Stomach (tissue), 9 donors: ENCODE results near the gene TMOD2. TPM values are rescaled to one million over a fixed set of nuclear protein-coding genes. Genes with fewer than 3 reads are reported as not detected.

Source experiments
- DNase-seq, 2 donors: peaks; one replicate each; pipeline versions ENCODE4 v3.0.0 to v3.0.0-alpha.2; 2013 to 2019
- H3K27ac ChIP-seq, 5 donors: fragments of 200-600 bp in 4 of 5; sonication (generic) in 4 of 5; one replicate each; pipeline ENCODE4 v1.5.1; 2013 to 2019; ENCODE audit warnings: mild to moderate bottlenecking in 1 of 5, moderate library complexity in 1 of 5
- H3K27me3 ChIP-seq, 3 donors: fragments of 200-600 bp; sonication (generic); one replicate each; pipeline ENCODE4 v1.5.1; 2017 to 2019; ENCODE audit warnings: mixed run types in 1 of 3
- H3K36me3 ChIP-seq, 4 donors: fragments of 200-600 bp; sonication (generic); 1 replicate in 3 of 4; 2 replicates in 1 of 4; pipeline ENCODE4 v1.5.1; 2016 to 2019
- H3K4me1 ChIP-seq, 4 donors: fragments of 200-600 bp; sonication (generic); one replicate each; pipeline ENCODE4 v1.5.1; 2016 to 2019
- H3K4me3 ChIP-seq, 4 donors: fragments of 200-600 bp; sonication (generic) in 3 of 4; one replicate each; pipeline ENCODE4 v1.5.1; 2016 to 2019; ENCODE audit warnings: mild to moderate bottlenecking in 1 of 4
- H3K9me3 ChIP-seq, 4 donors: fragments of 200-600 bp; sonication (generic); one replicate each; pipeline ENCODE4 v1.5.1; 2016 to 2019
- CTCF ChIP-seq, 7 experiments: fragments of 450-650 bp in 4 of 7; fragments of 200-600 bp in 3 of 7; sonication (generic) in 3 of 7; IDR thresholded peaks; one replicate each; pipeline ENCODE4 v1.5.1; 2016 to 2019; ENCODE audit warnings: antibody characterized with exemption in 7 of 7, control low read depth in 2 of 7, mild to moderate bottlenecking in 1 of 7
- EP300 ChIP-seq: sonication (generic); formaldehyde crosslinking; IDR thresholded peaks from one replicate; pipeline ENCODE4 v1.6.1; 2017; ENCODE audit warnings: antibody characterized with exemption
- POLR2A ChIP-seq, 4 donors: fragments of 450-650 bp; IDR thresholded peaks; one replicate each; pipeline ENCODE4 v1.6.1; 2016; ENCODE audit warnings: antibody characterized with exemption in 4 of 4, control low read depth in 2 of 4, mild to moderate bottlenecking in 1 of 4, moderate library complexity in 1 of 4
- POLR2AphosphoS5 ChIP-seq, 3 donors: sonication (generic); formaldehyde crosslinking; IDR thresholded peaks; one replicate each; pipeline ENCODE4 v1.6.1; 2016; ENCODE audit warnings: antibody characterized with exemption in 3 of 3
- WGBS, 5 donors: extraction: QIAGEN DNeasy Blood & Tissue Kit in 3 of 5; methylation state at CpG; one replicate each; pipeline versions ENCODE4 v1.1.5 to v1.1.7; 2013 to 2018; 5-methylcytosine and 5-hydroxymethylcytosine counted together
- intact Hi-C: fragments of 100-400 bp; cut with DNase I; formaldehyde crosslinking; loops from one replicate; pipeline ENCODE4 v1.15.1; 2023; ENCODE audit warnings: low total_unique reads
- polyA plus RNA-seq, 3 donors: library from polyadenylated mRNA; stranded (reverse); fragments of 200-250 nt; gene quantifications; one replicate each; pipeline ENCODE4 v1.2.3, GENCODE V29; 2013
- total RNA-seq, 5 donors: library from RNA; depleted of rRNA; stranded (reverse); fragments of >200 nt; gene quantifications; one replicate each; pipeline versions ENCODE4 v1.1.0 to v1.2.3, GENCODE V29; 2014 to 2016
- donor health status: healthy with polysubstance abuse.
- donor health status: Bipolar disorder and iron deficiency.
- donor health status: healthy.

TMOD2 gene
- total and polyA plus RNA-seq, 8 donors: 0.87 to 19.3 (median 3.1) TPM

- Histone ChIP-seq H3K27ac (no peak overlapping the region), H3K9me3 (no peaks in the 10 kb centered on the region), H3K4me3 (no peak overlapping the region), H3K36me3 (no peaks in the 10 kb centered on the region), H3K27me3 (no peaks in the 10 kb centered on the region), H3K4me1 (peaks cover 0 to 20% (median 11%) of the 10 kb centered on the region in 4 donors)
- no peak for DNase-seq
- intact Hi-C loops: no loop called here
- WGBS, 5 donors: 47 to 77% (median 59%) methylated on average over 3 of the region's 3 CpGs
- TF ChIP-seq POLR2A (IDR thresholded peaks at IDR 0.05) (no peak), CTCF (IDR thresholded peaks at IDR 0.05) (no peak), EP300 (no peak), POLR2AphosphoS5 (IDR thresholded peaks at IDR 0.05) (no peak)
These were observed 9.4 kb downstream of the TMOD2 start for GRCh38 chr15:51760805-51761204.

- H3K27me3 ChIP-seq: no peaks in the 10 kb centered on the region
- H3K4me1 ChIP-seq: peaks cover 0 to 6% (median 0%) of the 10 kb centered on the region in 4 donors
- no peak overlapping the region for H3K4me3 ChIP-seq
- no peak for DNase-seq
- H3K9me3 ChIP-seq: no peaks in the 10 kb centered on the region
- TF ChIP-seq CTCF (IDR thresholded peaks at IDR 0.05) (no peak), EP300 (no peak), POLR2AphosphoS5 (IDR thresholded peaks at IDR 0.05) (no peak), POLR2A (IDR thresholded peaks at IDR 0.05) (no peak)
- peaks cover 0 to 20% (median 17%) of the 10 kb centered on the region in 4 donors for H3K36me3 ChIP-seq
- H3K27ac ChIP-seq: no peak overlapping the region
- WGBS, 5 donors: 86 to 96% (median 91%) methylated on average over 7 of the region's 7 CpGs
- intact Hi-C loops: no loop called here
These were observed 14.4 kb downstream of the TMOD2 start for GRCh38 chr15:51765751-51766150.

- peaks cover 0 to 6% (median 0%) of the 10 kb centered on the region in 4 donors for H3K4me1 ChIP-seq
- no peaks in the 10 kb centered on the region for H3K9me3 ChIP-seq
- DNase-seq: no peak
- WGBS, 5 donors: 71 to 95% (median 88%) methylated on average over 1 of the region's 1 CpG
- no peak for TF ChIP-seq CTCF (IDR thresholded peaks at IDR 0.05)
- intact Hi-C loops: no loop called here
- no peaks in the 10 kb centered on the region for H3K27me3 ChIP-seq
- no peak overlapping the region for H3K4me3 ChIP-seq
- peaks cover 0 to 24% (median 17%) of the 10 kb centered on the region in 4 donors for H3K36me3 ChIP-seq
- no peak overlapping the region for H3K27ac ChIP-seq
These were observed 14.9 kb downstream of the TMOD2 start for GRCh38 chr15:51766341-51766740.

- Histone ChIP-seq H3K27ac (no peak overlapping the region), H3K27me3 (no peaks in the 10 kb centered on the region), H3K4me1 (peaks cover 0 to 6% (median 0%) of the 10 kb centered on the region in 4 donors), H3K36me3 (peaks cover 0 to 32% (median 23%) of the 10 kb centered on the region in 4 donors), H3K4me3 (no peak overlapping the region), H3K9me3 (no peaks in the 10 kb centered on the region)
- peak in 1 of 2 donors; percentile 30 for DNase-seq
- TF ChIP-seq EP300: no peak
- TF ChIP-seq CTCF (IDR thresholded peaks at IDR 0.05): no peak
- TF ChIP-seq POLR2A (IDR thresholded peaks at IDR 0.05): no peak
- no peak for TF ChIP-seq POLR2AphosphoS5 (IDR thresholded peaks at IDR 0.05)
- 52 to 72% (median 69%) methylated on average over 9 of the region's 9 CpGs for WGBS, 5 donors
- intact Hi-C loops: no loop called here
These were observed 16.6 kb downstream of the TMOD2 start for GRCh38 chr15:51768018-51768417.
